H9 (cell line): ENCODE measurements around the gene PPP1R12A. TPM values are rescaled to one million over a fixed set of nuclear protein-coding genes. Genes with fewer than 3 reads are reported as not detected.

Experiments
- DNase-seq: peaks from one replicate; pipeline ENCODE4 v3.0.0-alpha.2; 2017
- H2AFZ ChIP-seq: one replicate; pipeline ENCODE4 v1.6.1; 2013; ENCODE audit warnings: mild to moderate bottlenecking, low read length, control low read depth, moderate library complexity
- H2AK5ac ChIP-seq: 2 replicates; pipeline ENCODE4 v1.6.1; 2013; ENCODE audit warnings: low read length, control low read depth, mixed read lengths; ENCODE audit not compliant: insufficient read length
- H2BK120ac ChIP-seq: one replicate; pipeline ENCODE4 v1.6.1; 2013; ENCODE audit warnings: low read depth, mild to moderate bottlenecking, low read length, control low read depth, inconsistent platforms; ENCODE audit not compliant: poor library complexity, severe bottlenecking
- H2BK12ac ChIP-seq: 2 replicates; pipeline ENCODE4 v1.6.1; 2013; ENCODE audit warnings: low read length, control low read depth, mixed read lengths, low read depth; ENCODE audit not compliant: insufficient read length
- H2BK15ac ChIP-seq: 2 replicates; pipeline ENCODE4 v1.6.1; 2013; ENCODE audit warnings: low read depth, low read length, control low read depth
- H2BK20ac ChIP-seq: one replicate; pipeline ENCODE4 v1.6.1; 2013; ENCODE audit warnings: low read depth, mild to moderate bottlenecking, low read length, control low read depth, inconsistent platforms; ENCODE audit not compliant: poor library complexity, severe bottlenecking
- H2BK5ac ChIP-seq: 2 replicates; pipeline ENCODE4 v1.6.1; 2013; ENCODE audit warnings: low read length, control low read depth, mixed read lengths; ENCODE audit not compliant: insufficient read length
- H3K14ac ChIP-seq: 2 replicates; pipeline ENCODE4 v1.6.1; 2013; ENCODE audit warnings: low read length, control low read depth; ENCODE audit not compliant: insufficient read depth
- H3K18ac ChIP-seq: 2 replicates; pipeline ENCODE4 v1.6.1; 2013; ENCODE audit warnings: low read depth, mild to moderate bottlenecking, mixed read lengths, low read length, control low read depth; ENCODE audit not compliant: insufficient read length
- H3K23ac ChIP-seq: 2 replicates; pipeline ENCODE4 v1.6.1; 2013; ENCODE audit warnings: low read length, control low read depth, mixed read lengths, low read depth; ENCODE audit not compliant: insufficient read length
- H3K23me2 ChIP-seq: 2 replicates; pipeline ENCODE4 v1.6.1; 2013; ENCODE audit warnings: low read depth, mild to moderate bottlenecking, mixed read lengths, low read length, control low read depth; ENCODE audit not compliant: insufficient read length, poor library complexity, severe bottlenecking
- H3K27ac ChIP-seq: 2 replicates; pipeline ENCODE4 v1.5.1; 2013; ENCODE audit warnings: low read length, control low read depth, mixed read lengths, low read depth; ENCODE audit not compliant: insufficient read length
- H3K27me3 ChIP-seq: 2 replicates; pipeline ENCODE4 v1.6.1; 2013; ENCODE audit warnings: low read length, control low read depth, inconsistent platforms; ENCODE audit not compliant: insufficient read depth
- H3K4ac ChIP-seq: 2 replicates; pipeline ENCODE4 v1.6.1; 2013; ENCODE audit warnings: low read depth, mild to moderate bottlenecking, control low read depth, inconsistent platforms, low read length, moderate library complexity
- H3K4me1 ChIP-seq: 2 replicates; pipeline ENCODE4 v1.6.1; 2013; ENCODE audit warnings: low read length, control low read depth, inconsistent platforms; ENCODE audit not compliant: insufficient read depth
- H3K4me2 ChIP-seq: 2 replicates; pipeline ENCODE4 v1.6.1; 2013; ENCODE audit warnings: low read length, control low read depth, mixed read lengths; ENCODE audit not compliant: insufficient read length, insufficient read depth
- H3K56ac ChIP-seq: 2 replicates; pipeline ENCODE4 v1.6.1; 2013; ENCODE audit warnings: low read depth, mild to moderate bottlenecking, mixed read lengths, low read length, control low read depth; ENCODE audit not compliant: insufficient read length
- H3K79me1 ChIP-seq: 2 replicates; pipeline ENCODE4 v1.6.1; 2013; ENCODE audit warnings: low read depth, mild to moderate bottlenecking, moderate library complexity, low read length, control low read depth, inconsistent platforms; ENCODE audit not compliant: insufficient read depth, poor library complexity, severe bottlenecking
- H3K79me2 ChIP-seq: 2 replicates; pipeline ENCODE4 v1.6.1; 2013; ENCODE audit warnings: low read length, control low read depth, inconsistent platforms; ENCODE audit not compliant: insufficient read depth
- H3K9ac ChIP-seq: 2 replicates; pipeline ENCODE4 v1.6.1; 2013; ENCODE audit warnings: low read length, control low read depth, mixed read lengths; ENCODE audit not compliant: insufficient read length; ENCODE audit errors: extremely low read depth
- H3K9me3 ChIP-seq: one replicate; pipeline ENCODE4 v1.6.1; 2013; ENCODE audit warnings: low read depth, low read length, inconsistent platforms; ENCODE audit not compliant: control insufficient read depth
- H3T11ph ChIP-seq: one replicate; pipeline ENCODE4 v1.6.1; 2013; ENCODE audit warnings: mild to moderate bottlenecking, low read length, control low read depth, inconsistent platforms
- H4K20me1 ChIP-seq: one replicate; pipeline ENCODE4 v1.6.1; 2013; ENCODE audit not compliant: control insufficient read depth, insufficient read length, insufficient read depth
- H4K5ac ChIP-seq: 2 replicates; pipeline ENCODE4 v1.6.1; 2013; ENCODE audit warnings: low read depth, mild to moderate bottlenecking, mixed read lengths, low read length, control low read depth; ENCODE audit not compliant: insufficient read length
- H4K8ac ChIP-seq: replicated peaks from 2 replicates; pipeline ENCODE4 v1.6.1; 2013; ENCODE audit warnings: low read length, control low read depth, mixed read lengths, low read depth; ENCODE audit not compliant: insufficient read length
- H4K91ac ChIP-seq: 2 replicates; pipeline ENCODE4 v1.6.1; 2013; ENCODE audit warnings: low read depth, mild to moderate bottlenecking, moderate library complexity, mixed read lengths, low read length, control low read depth; ENCODE audit not compliant: insufficient read length
- H3K27ac Mint-ChIP-seq, 3 experiments: 2 replicates in 2 of 3; 3 replicates in 1 of 3; pipeline ENCODE4 v1.8.0; 2020 to 2021; ENCODE audit warnings: mixed read lengths in 3 of 3, mild to moderate bottlenecking in 1 of 3, moderate library complexity in 1 of 3
- H3K27me3 Mint-ChIP-seq: 2 replicates; pipeline ENCODE4 v1.8.0; 2021; ENCODE audit warnings: low read depth, mild to moderate bottlenecking, moderate library complexity, mixed read lengths
- H3K36me3 Mint-ChIP-seq, 3 experiments: 2 replicates in 2 of 3; 3 replicates in 1 of 3; pipeline ENCODE4 v1.8.0; 2020 to 2021; ENCODE audit warnings: low read depth in 3 of 3, mixed read lengths in 3 of 3; ENCODE audit not compliant: insufficient read depth in 1 of 3
- H3K4me1 Mint-ChIP-seq, 2 experiments: 2 replicates each; pipeline ENCODE4 v1.8.0; 2020; ENCODE audit warnings: mixed read lengths in 2 of 2
- H3K4me3 Mint-ChIP-seq, 2 experiments: 2 replicates in 1 of 2; 3 replicates in 1 of 2; pipeline ENCODE4 v1.8.0; 2020 to 2021; ENCODE audit warnings: mild to moderate bottlenecking in 2 of 2, mixed read lengths in 2 of 2, moderate library complexity in 1 of 2
- H3K9me3 Mint-ChIP-seq, 2 experiments: 2 replicates in 1 of 2; 3 replicates in 1 of 2; pipeline ENCODE4 v1.8.0; 2020; ENCODE audit warnings: mild to moderate bottlenecking in 2 of 2, mixed read lengths in 2 of 2, moderate library complexity in 1 of 2
- total RNA-seq: library from RNA; stranded (reverse); gene quantifications from 2 replicates; pipeline ENCODE4 v1.2.1, GENCODE V29; 2021
- TF ChIP-seq, protein P1 (sequence below): fragments of 200-600 bp; sonication (generic); conservative IDR thresholded peaks from 3 replicates; pipeline ENCODE4 v1.8.0; 2021; ENCODE audit warnings: antibody characterized with exemption, mild to moderate bottlenecking

Gene PPP1R12A
- total RNA-seq, 1 experiment from 2014 or later: 93.5 TPM

DNA sequence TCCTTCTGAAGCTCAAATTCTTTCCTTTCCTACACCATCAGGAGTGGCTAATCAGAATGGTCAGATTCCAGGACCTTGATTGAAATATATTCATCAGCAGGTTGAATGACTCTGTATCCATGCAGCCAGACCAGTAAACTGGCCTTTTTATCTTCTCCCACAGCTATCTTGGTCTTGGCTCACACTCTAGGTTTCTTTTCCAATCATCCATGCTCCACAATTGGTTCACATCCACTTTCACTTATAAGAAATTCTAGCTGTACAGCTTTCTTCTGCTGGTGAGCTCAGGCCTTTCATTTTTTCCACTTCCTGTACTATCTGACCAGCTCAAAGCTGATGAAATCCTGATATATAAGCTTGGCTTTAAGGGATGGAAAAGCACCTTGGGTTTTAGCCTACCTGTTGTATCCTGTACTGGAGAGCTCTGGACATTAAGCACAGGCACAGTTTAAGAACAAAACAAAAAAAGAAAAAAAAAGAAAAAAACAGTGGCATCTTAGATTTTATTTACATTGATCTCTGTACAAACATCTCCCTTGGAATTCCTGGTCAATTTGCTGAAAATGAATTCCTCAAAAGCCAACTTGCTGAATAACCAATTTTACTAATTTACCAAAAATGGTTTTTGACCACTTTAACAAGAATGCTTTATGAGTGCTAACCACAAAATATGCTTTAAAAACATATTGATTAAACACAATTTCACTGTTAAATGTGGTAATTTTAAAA, 152.6 kb downstream of the PPP1R12A start:
- Mint-ChIP-seq H3K4me3 (no peak overlapping the region), H3K9me3 (no peaks in the 10 kb centered on the region), H3K27me3 (no peaks in the 10 kb centered on the region), H3K36me3 (peaks cover 0 to 36% (median 15%) of the 10 kb centered on the region in 3 experiments; a peak in 4 of 7 replicates), H3K27ac (peak overlapping the region; percentile 40 to 73 (median 45); a peak in 4 of 7 replicates), H3K4me1 (peaks cover 27 to 32% of the 10 kb centered on the region in 2 experiments)
- Histone ChIP-seq H3K4me1 (peaks cover 4% of the 10 kb centered on the region), H3K14ac (no peak overlapping the region), H4K20me1 (no peaks in the 10 kb centered on the region), H4K8ac (no peak overlapping the region), H2AK5ac (no peak overlapping the region), H3K4ac (no peak overlapping the region), H2BK20ac (no peak overlapping the region), H3K79me2 (no peaks in the 10 kb centered on the region), H3T11ph (no peak overlapping the region), H3K9me3 (no peaks in the 10 kb centered on the region), H2AFZ (no peak overlapping the region), H3K27me3 (no peaks in the 10 kb centered on the region), H3K23me2 (no peaks in the 10 kb centered on the region), H4K5ac (no peak overlapping the region), H3K18ac (no peak overlapping the region), H4K91ac (no peak overlapping the region), H2BK12ac (no peak overlapping the region), H3K4me2 (no peak overlapping the region), H3K79me1 (no peaks in the 10 kb centered on the region), H2BK120ac (no peak overlapping the region), H3K9ac (no peak overlapping the region), H2BK5ac (no peak overlapping the region), H3K23ac (no peak overlapping the region), H3K27ac (no peak overlapping the region), H2BK15ac (no peak overlapping the region), H3K56ac (no peak overlapping the region)
- TF ChIP-seq, protein P1, sequence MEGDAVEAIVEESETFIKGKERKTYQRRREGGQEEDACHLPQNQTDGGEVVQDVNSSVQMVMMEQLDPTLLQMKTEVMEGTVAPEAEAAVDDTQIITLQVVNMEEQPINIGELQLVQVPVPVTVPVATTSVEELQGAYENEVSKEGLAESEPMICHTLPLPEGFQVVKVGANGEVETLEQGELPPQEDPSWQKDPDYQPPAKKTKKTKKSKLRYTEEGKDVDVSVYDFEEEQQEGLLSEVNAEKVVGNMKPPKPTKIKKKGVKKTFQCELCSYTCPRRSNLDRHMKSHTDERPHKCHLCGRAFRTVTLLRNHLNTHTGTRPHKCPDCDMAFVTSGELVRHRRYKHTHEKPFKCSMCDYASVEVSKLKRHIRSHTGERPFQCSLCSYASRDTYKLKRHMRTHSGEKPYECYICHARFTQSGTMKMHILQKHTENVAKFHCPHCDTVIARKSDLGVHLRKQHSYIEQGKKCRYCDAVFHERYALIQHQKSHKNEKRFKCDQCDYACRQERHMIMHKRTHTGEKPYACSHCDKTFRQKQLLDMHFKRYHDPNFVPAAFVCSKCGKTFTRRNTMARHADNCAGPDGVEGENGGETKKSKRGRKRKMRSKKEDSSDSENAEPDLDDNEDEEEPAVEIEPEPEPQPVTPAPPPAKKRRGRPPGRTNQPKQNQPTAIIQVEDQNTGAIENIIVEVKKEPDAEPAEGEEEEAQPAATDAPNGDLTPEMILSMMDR: no peak
- no peak for DNase-seq
